ENCODE results near the gene TUBA4B.

The TUBA4B gene

DNA sequence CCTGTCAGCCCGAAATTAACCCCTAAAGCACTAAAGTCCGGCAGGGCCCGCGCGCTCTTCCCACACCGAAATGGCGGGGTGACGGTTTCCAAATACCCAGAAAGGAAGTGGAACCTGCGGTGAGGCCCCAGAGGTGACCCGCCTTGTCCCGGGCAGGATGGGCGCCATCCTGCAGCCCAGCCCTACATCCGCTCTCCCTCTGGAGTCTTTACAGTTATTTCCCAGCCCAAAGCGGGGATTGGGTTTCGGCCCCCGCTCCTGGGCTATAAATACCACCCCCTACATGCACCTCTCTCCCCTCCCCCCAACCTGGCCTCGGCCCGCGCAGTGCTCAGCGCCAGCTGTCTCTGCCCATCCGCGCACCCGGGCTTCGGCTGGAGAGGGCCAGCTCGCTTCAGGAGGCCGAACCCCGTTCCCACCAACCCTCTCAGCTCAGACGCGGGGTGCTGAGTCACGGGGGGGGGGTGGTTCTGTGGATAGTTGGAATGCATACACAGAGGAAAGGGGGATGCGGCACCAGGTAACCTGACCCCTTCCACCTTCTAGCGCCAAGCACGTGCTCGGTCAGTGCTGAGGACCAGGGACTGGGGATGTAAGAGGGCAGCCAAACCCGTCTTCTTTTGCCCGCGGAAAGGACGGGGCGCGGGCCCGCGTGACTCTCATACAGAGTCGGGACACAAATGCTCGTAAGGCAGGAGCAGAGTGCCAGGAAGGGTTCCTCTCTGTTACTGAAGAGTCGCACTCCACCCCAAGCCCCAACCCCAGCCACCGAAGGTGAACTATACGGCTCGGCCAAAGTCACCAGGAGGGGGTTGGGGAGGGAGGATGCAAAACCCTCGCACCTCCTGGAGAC, at the start of gene TUBA4B:
TSS of gene TUBA4B (plus strand) at position 344 of the 853 bp plus-strand sequence. CDS start at position 509, 165 bp downstream.
- DNase-seq = no peak

- DNase-seq = no peak
Observed at GRCh38 chr2:219204425-219205164, 48.4 kb upstream of the TUBA4B start.

DNA sequence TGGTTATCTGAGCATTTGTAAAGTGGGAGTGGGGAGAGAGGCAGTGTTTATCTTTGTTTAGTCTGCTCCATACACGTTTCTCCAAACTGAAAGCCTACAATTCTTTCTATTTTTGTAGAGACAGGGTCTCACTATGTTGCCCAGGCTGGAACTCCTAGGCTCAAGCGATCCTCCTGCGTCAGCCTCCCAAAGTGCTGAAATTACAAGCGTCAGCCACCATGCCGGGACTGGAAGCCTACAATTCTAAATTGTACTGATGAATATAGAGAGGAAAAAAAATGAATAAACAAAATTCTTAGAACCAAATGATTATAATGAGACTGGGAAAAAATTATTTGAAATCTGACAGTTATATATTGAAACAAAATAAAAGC, 47.9 kb upstream of the TUBA4B start:
- no peak for DNase-seq

GRCh38 chr2:219205981-219206327, 47.1 kb upstream of the TUBA4B start:
- DNase-seq = no peak

GRCh38 chr2:219206328-219207133, 46.5 kb upstream of the TUBA4B start, which contains the start of gene ZFAND2B:
Gene ZFAND2B, plus strand, starts transcription at chr2:219206782. Its CDS starts 206 bp downstream, at chr2:219206988.
- peak; percentile 81 for DNase-seq

DNA sequence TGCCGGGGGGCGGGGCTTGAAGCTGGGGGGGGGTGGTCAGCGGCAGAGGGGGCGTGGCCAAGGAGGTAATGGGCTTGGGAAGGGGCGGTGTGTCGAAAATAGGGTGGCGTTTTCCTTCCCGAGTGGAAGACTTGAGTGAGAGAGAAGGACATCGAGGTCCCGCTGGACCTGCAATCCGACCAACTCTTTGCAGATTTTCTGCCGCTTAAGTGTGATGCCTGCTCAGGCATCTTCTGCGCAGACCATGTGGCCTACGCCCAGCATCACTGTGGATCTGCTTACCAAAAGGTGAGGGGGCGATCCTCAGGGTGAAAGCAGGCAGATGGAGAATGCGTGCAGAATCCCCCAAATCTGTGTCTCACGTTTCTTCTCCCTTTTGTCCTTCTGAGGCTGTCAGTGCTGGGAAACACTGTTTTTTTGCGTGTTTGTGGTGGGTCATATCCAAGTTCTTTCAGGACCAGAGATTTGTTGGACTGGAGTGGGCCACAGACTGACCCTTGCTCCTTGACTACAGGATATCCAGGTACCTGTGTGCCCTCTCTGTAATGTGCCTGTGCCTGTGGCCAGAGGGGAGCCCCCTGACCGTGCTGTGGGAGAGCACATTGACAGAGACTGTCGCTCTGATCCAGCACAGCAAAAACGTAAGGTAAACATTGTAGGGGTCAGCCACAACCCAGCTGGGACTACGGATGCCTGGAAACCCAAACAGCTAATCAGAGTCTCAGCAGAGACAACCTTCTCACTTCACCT, 45.7 kb upstream of the TUBA4B start:
- no peak for DNase-seq

DNA sequence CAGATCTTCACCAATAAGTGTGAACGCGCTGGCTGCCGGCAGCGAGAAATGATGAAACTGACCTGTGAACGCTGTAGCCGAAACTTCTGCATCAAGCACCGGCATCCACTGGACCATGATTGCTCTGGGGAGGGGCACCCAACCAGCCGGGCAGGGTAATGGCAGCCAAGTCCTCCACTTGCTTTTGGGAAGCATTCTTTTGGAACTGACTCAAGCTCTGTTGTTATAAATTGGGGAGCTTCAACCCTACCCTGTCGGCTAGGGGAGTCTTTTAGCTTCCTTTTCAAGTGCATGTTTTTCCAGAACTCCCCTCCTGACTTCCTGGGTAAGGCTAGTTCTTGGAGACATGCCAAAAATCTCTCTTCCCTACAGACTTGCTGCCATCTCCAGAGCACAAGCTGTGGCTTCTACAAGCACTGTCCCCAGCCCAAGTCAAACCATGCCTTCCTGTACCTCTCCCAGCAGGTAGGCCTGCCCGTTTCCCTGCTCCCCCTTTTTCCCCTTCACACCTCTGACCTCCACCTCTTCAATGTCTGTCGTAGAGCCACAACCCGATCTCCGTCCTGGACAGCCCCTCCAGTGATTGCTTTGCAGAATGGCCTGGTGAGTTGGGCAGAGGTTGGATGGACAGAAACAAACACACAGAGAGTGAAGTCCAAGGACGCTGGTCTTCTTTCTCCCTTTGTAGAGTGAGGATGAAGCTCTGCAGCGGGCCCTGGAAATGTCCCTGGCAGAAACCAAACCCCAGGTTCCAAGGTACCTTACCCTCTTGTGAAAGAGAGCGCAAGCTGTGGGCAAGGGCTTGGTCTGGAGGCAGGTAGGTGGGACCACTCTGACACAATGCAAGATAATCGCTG, 44.9 kb upstream of the TUBA4B start:
- peak; percentile 33 for DNase-seq

- DNase-seq = no peak
Observed at GRCh38 chr2:219209236-219210195, 43.5 kb upstream of the TUBA4B start.

DNA sequence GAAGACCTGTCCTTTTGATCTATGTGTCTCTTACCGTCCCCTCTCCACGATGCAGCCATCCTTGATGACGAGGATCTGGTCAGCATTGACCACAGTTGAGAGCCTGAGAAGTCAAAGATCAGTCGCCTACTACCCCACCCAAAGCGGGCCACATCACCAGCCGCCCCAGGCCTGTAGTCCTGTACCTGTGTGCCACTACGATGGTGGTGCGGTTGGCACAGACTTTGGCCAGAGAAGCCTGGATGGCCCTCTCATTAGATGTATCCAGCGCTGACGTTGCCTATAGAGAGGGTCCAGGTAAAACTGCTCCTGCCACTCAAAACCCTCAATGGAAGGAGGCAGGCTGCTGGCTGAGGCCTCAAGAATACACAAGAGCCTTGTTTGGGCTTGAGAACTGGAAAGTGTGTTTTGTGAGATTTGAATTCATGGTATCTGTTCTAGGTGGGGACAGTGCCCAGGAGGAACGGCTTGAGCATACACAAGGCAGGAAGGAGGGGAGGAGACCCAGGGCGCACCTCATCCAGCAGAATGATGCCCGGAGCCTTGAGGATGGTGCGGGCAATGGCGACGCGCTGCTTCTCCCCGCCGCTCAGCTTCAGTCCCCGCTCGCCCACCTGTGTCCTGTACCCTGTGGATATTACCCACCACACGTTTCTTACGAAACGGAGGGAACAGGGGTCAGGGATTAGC, 42.7 kb upstream of the TUBA4B start:
- no peak for DNase-seq

DNA sequence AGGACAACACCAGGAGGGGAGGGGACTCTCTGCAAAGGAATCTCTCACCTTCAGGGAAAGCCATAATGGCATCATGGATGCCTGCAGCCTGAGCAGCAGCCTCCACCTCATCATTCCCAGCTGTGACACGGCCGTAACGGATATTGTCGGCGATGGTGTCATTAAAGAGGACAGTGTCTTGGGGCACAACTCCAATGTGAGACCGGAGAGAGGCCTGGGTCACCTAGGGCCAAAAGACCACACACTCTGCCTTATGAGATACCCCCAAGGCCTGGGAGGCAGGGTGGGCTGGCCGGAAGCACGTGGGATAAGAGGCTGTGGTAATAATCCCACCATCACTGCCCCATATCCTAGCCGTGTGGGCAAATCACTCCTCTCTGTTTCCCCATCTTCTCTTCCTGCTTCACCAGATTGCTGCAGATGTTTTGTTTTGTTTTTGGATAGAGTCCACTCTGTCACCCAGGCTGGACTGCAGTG, 42.1 kb upstream of the TUBA4B start:
- no peak for DNase-seq

DNA sequence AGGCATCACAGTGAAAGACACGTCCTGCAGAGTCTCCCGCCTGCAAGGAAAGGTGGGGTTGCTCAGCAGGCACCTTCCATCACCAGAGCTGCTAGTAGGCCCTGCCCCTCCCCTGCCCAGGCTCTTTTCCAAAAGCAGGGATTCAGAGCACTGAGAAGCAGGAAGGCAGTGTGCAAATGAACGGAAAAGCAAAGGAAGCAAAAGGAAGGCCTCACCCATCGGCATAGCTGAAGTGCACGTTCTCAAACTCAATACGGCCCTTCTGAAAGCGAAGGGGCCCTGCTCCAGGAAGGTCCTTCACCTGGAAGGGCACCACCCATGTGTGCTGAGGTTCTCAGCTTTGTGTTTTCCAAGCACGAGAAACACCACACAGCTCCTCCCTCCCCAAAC, 40.0 kb upstream of the TUBA4B start:
- DNase-seq = no peak

DNA sequence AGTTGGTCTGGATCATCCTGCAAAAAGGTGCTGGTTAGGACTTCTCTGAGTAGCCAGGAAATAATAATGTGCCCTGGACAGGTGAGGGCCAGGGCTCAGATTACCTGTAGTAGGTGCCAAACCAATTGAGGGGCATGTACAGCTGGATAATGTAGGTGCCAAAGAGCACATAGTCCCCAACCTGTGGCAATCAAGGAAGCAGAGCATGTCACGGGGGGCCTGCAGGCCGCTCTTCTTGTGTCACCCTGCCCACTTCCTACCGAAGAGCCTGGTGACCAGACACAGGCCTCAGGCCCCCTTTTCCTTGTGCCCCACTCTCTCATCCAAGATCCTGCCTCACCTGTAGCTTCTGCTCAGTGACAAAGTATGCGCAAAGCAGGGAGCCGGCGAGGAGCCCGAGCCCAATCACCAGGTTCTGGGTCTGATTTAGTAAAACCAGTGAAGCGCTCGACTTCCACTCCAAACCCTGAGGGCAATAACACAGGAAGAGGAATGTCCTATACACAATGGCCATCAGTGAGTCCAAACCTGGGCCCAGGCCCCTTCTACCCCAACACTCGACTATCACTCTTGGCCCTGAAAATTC, 39.5 kb upstream of the TUBA4B start:
- no peak for DNase-seq

DNA sequence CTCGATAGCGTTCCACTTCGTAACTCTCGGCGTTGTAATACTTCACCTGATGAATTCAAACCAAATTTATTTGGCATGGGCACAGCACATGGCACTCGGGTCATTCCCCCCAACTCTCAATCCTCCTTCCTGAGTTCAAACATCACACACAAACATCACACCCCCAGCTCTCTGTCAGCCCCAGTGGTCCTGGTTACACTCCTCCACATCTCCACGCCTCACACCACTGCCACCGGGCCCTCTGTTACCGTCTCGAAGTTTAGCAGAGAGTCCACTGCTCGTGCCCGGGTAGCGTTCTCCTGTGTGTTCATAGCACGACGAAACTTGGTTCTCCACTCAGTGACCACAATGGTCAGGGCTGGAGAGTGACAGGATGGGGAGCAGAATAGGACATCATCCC, 38.9 kb upstream of the TUBA4B start:
- no peak for DNase-seq

- no peak for DNase-seq
Observed at GRCh38 chr2:219214786-219215185, 38.3 kb upstream of the TUBA4B start.

DNA sequence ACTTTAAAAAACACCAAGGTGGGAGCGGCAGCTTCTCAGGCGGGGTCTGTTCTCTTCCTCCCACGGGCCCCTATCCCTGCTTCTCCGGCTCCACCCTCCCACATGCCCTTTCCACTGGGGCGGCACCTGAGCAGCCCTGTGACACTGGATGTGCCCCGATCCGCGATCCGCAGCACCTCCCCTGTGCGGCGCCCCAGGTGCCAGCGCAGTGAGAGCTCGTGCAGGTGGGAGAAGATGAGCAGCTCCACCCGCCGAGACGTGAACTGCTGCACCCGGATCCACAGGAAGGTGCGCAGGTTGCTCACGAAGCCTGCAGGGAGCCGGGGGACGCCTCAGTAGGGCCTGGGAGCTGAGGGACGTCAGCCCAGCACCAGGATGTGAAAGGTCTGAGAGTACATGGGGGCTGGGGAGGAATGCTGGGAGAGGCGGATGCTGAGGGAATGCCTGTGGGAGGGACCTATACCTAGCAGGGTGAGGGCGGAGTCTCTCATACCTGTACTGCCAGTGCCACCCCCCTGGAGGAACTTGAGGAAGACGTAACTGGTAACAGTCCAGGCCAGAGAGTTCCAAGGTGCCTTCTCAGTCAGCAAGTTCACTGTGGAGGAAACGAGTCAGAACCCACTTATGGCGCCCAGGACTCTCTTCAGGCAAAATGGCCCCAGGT, 37.0 kb upstream of the TUBA4B start:
- no peak for DNase-seq

GRCh38 chr2:219216535-219216915, 36.5 kb upstream of the TUBA4B start:
- DNase-seq = no peak

GRCh38 chr2:219218217-219218731, 34.8 kb upstream of the TUBA4B start:
- DNase-seq = peak; percentile 57
